NCI-H345 treated with DMSO at 0.1 percent for 48 hours (cell line): ENCODE measurements around the gene CEND1.
A peak's percentile ranks its signal among the peaks of the same experiment; 100 is the strongest.
"Not testable (repeated sequence)": the region's sequence is repeated elsewhere in the genome, so short reads cannot be mapped to it uniquely, and the experiment has no call there.

Source experiments
- DNase-seq: peaks from one replicate; lab custom pipeline; 2025; ENCODE audit not compliant: unreplicated experiment; lab: John Stamatoyannopoulos, UW

CEND1 gene

DNA sequence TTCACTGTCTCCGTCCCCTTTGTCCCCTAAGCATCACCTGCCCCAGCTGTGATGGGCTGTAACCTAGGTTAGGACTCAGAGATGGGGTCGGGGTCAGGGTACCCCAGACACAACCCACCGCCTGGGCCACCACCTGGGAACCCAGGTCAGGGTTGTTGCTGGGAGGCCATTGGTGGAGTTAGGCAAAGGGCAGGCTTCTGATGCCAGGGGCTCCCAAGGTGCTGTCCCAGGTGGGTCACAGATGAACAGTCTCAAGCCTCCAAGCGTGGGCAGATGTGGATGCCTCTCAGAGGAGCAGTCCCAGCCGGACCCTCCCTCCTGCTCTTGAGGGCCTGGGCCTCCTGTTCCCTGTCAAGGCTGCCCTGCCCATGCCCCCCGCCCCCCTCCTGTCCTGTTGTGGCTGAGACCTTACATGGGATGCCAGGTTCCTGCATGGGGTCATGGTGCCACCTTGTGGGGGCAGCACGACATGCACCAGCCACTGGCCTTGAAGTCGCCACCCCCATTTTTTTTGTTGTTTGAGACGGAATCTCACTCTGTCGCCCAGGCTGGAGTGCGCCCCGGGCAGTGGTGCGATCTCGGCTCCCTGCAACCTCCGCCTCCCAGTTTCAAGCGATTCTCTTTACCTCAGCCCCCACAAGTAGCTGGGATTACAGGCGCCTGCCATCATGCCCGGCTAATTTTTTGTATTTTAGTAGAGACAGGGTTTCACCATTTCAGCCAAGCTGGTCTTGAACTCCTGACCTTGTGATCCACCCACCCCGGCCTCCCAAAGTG is 24.7 kb downstream of the CEND1 start:
- no peak for DNase-seq

DNA sequence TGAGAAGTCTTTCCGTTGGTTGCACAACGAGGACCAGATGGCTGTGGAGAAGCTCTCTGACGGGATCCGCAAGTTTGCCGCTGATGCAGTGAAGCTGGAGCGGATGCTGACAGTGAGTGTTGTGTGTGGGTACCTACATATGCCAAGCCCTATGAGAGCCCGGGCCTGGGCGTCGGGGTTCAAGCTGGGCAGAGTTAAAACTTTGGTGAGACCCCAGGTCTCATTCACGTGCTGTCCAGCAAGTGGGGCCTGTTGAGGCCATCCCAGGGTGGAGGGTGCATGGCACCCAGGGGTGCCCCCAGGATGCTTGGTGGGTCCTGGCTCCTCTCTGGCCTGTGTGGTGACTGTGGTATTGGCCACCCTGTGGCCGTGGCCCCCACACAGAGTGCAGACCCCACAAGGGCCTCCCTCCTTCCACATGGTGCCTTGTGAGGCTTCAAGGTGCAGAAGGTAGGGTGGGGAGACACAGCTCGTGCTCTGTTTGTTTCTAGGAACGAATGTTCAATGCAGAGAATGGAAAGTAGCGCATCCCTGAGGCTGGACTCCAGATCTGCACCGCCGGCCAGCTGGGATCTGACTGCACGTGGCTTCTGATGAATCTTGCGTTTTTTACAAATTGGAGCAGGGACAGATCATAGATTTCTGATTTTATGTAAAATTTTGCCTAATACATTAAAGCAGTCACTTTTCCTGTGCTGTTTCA is 25.4 kb downstream of the CEND1 start:
- no peak for DNase-seq

DNA sequence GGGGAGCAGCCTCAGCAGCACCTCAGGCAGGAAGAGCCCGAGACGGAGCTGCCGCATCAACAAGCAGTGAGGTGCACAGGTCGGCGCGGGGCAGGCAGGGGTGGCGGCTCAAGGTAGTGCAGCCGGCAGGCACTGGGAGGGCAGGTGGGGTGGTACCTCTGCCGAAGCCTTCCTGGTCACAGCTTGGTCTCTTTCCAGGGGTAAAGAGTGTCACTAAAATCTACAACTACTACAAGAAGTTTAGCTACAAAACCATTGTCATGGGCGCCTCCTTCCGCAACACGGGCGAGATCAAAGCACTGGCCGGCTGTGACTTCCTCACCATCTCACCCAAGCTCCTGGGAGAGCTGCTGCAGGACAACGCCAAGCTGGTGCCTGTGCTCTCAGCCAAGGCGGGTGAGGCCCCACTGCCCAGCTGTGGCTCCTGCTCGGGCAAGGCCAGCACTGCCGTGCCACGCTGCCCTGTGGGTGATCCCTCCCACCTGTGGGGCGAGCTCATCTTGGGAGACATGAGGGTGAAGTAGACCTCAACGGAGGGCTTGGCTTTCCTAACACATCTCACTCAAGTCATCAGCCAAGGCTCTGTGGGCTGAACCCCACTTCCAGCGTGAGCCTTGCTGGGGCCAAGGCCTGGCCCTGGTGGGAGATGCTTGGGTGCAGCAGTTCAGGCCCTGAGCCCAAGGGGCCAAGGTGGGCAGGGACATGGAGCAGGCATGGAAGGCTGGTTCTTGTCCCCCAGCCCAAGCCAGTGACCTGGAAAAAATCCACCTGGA is 26.2 kb downstream of the CEND1 start:
- DNase-seq: no peak

DNA sequence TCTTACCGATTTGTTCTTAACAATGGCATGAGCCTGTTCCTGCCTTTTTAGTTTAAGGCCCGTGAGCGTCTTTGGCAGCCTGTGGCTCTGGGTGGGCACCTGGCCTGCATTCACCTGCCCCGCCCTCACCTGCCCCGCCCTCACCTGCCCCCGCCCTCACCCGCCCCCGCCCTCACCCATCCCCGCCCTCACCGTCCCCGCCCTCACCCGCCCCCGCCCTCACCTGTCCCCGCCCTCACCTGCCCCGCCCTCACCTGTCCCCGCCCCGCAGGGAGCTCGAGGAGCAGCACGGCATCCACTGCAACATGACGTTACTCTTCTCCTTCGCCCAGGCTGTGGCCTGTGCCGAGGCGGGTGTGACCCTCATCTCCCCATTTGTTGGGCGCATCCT is 26.8 kb downstream of the CEND1 start:
- no peak for DNase-seq

DNA sequence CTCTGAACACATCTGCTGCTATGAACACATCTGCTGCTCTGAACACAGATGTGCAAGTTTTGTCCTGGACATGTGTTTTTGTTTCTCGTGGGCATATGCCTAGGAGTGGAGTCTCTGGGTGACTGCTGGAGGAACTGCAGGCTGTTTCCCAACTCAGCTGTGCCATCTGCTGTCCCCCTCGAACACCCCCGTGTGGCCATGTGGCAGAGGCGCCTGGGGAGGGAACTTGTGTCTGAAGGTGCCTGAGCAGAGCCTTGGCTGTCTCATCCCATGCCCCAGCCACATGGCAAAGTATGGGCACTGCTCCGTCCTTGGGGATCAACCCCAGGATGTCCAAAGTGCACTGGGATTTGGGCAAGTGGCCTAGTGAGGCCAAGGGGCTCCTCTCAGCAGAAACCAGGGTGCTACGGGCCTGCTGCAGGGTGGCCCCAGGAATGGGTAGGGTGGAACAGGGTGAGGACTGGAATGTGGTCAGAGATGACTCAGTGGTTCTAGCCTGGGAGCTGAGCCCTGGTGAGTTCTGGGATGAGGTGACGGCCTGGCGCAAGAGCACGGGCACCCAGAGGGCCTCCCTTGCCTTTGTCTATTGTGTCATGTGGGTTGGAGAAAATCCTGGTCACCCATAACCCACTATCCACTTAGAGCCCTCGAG is 27.3 kb downstream of the CEND1 start:
- no peak for DNase-seq

DNA sequence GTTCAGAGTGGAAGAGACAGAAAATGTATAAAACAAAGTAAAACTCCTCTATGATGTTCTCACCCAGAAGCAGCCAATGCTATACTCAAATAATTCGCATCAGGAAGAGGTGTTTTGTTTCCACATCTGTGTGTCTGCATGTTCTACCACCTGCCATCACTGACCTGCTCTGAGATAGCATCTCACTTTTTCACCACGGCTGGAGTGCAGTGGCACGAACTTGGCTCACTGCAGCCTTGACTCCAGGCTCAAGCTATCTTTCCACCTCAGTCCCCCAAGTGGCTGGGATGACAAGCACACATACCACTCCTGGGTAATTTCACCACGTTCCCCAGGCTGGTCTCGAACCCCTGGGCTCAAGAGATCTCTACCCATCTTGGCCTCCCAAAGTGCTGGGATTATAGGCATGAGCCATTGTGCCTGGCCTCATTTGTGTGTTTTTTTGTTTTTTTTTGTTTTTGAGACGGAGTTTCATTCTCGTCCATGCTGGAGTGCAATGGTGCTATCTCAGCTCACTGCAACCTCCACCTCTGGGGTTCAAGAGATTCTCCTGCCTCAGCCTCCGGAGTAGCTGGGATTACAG is 28.3 kb downstream of the CEND1 start:
- DNase-seq: no peak

DNA sequence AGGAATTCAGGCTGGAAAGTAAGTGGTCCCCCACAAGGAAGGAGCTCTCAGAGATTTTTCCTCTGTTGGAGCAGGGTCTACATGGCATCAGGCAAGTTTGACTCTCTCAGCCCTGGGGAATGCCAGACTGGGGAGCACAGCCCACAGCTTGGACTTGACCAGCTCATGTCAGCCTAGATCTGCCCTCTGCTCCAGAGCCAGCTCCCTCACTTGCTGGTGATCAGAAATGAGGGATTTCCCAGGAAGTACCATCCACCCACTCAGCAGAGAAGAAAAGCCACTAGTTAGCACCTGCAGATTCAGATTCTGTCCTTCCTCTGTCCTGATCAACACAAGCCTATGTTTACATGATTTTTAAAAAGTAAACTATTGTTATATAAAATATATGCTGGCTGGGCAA is 29.7 kb downstream of the CEND1 start:
- DNase-seq: no peak

DNA sequence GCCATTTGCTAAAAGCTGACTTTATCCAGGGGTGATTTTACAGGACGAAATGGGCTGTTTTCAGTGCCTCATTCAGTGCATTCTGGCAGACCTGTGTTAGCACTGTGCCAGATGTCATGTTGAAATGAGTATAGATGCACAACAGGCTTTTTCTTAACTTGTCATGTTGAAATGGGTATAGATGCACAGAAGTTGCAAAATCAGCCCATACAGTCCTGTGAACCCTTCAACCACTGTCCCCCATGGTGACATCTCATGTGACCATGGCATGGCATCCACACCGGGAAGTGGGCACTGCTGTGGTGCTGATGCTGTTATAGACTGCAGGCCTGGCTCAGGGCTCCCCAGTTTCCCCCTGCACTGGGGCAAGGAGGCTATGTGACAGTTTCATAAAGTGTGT is 40.2 kb downstream of the CEND1 start:
- no peak for DNase-seq

DNA sequence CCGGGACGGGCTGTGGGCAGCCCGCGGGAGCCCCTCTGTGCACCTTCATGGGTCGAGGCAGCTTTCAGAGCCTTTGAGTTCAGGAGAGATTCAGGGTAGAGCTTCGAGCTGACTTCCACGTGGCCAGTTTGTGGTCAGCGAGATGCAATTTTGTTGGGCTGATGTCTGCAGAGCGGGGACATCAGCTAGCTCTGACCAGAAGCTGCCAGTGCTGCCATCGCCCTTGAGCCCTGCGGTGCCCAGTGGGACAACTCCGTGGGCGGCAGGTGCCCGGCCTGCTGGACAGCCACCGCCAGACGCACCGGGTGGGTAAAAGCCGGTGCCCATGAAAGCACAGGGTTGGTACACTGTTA is 41.9 kb downstream of the CEND1 start:
- DNase-seq: no peak

DNA sequence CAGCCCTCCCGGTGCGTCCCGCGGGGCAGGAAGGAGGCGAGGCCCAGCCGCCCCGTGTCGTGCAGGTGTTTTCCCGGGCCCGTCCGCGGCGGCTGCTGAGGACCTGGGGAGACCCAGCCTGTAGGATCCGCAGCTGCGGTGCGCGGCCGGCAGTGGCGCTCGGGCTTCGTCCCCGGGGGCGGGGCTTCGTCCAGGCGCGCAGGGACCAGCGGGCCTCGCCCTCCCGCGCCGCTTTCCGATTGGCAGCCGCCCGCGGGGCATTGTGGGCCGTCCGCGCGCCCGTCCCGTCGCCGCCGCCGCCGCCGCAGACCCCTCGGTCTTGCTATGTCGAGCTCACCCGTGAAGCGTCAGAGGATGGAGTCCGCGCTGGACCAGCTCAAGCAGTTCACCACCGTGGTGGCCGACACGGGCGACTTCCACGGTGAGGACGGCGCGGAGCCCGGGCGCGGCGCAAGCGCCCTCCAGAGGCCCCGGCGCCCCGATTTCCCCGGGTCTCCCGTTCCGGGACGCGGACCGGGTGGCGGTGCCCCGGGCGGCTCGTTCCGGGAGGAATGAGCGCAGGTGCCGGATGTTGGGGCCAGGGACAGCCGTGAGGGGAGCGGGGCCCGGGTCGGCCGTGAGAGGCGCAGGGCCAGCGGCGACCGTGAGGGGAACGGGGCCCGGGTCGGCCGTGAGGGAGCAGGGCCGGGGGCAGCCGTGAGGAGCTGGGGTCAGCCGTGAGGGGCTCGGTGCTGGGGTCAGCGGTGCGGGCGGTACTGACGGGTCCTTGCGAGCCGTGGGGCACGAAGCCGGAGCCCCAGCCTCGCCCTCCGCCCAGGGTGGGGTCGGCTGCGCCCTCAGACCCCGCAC is 42.5 kb downstream of the CEND1 start, which contains the start of gene TALDO1:
TSS of gene TALDO1 (plus strand) at position 307 of the 849 bp plus-strand sequence. CDS start at position 325, 18 bp downstream.
- DNase-seq: peak; percentile 77

DNA sequence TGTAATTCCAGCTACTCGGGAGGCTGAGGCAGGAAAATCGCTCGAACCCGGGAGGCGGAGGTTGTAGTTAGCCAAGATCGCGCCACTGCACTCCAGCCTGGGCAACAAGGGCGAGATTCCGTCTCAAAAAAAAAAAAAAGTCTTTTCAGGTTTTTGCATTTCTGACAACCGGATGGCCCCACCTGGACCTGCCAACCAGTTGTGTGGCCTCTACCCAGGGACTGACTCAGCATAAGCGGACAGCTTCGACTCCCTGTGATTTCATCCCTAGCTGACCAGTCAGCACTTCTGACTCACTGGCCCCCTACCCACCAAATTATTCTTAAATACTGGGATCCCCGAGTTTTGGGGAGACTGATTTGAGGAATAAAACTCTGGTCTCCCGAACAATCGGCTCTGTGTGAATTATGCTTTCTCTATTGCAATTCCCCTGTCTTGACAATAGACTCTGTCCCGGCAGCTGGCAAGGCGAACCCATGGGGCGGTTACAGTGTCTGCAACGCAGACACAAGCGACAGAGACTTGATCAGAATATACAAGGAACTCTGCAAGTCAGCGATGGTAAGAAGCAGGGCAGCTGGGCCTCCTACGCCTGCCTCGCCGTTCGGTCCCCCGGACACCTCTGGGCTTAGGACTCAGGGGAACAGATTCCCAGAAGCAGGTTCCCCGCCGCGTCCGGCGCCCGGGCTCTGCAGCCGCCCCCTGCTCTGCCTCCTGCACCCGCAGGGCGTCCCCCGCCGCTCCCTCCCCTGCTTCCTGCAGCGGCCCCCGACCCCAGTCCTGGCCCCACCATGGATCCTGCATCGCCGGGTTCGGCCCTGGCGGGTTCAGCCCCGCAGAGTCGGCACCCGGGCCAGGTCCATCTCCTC is 43.4 kb downstream of the CEND1 start:
- peak; percentile 18 for DNase-seq

DNA sequence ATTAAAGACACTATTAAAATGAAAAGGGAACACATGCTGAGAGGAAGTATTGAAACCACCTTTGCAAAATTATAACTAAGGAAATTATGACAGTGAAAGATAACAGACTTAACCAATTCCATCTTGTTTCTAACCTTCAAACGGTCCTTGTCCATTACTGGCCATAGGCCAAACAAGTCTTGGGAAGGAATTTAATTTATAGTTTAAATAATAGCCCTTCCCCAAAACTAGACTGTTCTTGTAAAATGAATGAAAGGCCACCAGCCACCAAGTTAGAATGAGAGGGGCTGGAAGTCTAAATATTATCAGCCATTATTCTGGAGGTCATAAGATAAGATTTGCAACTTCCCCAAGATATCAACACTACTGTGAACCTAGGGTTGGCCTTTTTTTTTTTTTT is 44.5 kb downstream of the CEND1 start:
- DNase-seq: no peak

DNA sequence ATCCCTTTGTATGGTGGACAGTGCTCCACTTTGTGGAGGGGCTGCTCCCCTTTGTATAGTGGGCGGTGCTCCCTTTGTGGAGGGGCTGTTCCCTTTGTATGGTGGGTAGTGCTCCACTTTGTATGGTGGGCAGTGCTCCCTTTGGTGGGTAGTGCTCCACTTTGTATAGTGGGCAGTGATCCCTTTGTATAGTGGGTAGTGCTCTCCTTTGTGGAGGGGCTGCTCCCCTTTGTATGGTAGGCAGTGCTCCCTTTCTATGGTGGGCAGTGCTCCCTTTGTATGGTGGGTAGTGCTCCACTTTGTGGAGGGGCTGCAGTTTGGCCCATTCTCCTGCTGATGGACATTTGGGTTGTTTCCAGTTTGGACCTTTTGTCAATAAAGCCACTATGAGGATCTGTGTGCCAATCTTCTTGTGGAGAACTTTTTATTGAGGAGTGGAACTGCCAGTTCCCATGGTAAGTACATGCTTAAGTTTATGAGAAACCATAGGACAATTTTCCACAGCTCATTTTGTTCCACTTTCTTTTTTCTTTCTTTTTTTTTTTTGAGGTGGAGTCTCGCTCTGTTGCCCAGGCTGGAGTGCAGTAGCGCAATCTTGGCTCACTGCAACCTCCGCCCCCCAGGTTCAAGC is 47.2 kb downstream of the CEND1 start:
- DNase-seq: no peak

DNA sequence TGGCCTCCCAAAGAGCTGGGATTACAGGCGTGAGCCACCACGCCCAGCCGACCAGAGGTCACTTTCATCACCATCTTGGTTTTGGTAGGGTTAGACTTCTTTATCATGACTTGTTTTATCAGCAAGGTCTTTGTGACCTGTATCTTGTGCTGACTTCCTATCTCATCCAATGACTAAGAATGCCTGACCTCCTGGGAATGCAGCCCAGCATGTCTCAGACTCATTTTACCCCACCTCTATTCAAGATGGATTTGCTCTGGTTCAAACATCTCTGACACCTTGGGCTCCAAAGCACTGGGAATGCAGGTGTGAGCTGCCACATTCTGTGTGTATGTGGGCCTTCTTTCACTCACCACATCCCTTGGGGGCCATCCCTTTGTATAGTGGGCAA is 47.7 kb downstream of the CEND1 start:
- no peak for DNase-seq

DNA sequence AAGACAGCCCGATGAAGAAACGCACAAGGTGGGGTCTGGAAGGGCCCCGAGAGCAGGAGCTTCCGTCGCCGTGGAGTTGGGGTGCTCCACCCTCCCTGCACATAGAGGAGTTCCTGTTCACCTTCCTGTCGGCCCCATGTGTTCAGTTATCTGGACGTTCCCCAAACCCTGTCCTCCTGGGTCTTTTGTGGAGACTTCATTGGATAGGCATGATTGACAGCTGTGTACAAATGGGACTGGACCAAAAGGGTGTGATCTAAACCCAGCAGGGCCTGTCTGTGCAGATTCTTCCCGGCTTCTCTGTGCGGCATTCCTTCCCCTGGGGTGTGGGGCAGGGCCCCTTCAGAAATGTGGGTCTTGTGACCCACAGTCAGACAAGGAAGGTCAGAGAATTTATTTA is 52.0 kb downstream of the CEND1 start:
- DNase-seq: not testable (repeated sequence)

DNA sequence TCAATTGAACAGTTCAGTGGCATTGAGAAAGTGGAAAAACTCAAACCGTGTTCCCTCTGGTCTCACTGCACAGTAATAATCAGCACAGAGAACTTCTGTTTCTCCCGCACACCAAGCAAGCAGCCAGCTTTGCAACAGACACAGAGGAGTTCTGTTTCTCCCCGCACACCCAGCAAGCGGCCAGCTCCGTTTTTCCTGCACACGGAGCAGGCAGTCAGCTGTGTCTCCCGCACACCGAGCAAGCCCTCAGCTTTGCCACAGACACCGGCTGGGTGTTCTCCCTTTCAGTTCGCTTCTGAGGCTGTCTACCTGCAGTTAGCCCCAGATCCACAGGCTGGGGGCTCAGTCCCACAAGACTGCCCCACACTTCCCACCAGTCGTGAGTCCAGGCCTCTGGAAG is 52.5 kb downstream of the CEND1 start:
- DNase-seq: no peak
